A549 treated with CORT108297 at 1 μM for 4 hours (cell line): ENCODE measurements around the gene GDF3. TPM values are rescaled to one million over a fixed set of nuclear protein-coding genes. Genes with fewer than 3 reads are reported as not detected.

Experiments used
- total RNA-seq: library from RNA; stranded (reverse); fragments of 200-300 nt; extraction: Qiagen RNA extraction; gene quantifications from 5 replicates; pipeline ENCODE4 v1.2.3, GENCODE V29; 2022

GDF3 gene
- total RNA-seq: not detected in 5 replicates

DNA sequence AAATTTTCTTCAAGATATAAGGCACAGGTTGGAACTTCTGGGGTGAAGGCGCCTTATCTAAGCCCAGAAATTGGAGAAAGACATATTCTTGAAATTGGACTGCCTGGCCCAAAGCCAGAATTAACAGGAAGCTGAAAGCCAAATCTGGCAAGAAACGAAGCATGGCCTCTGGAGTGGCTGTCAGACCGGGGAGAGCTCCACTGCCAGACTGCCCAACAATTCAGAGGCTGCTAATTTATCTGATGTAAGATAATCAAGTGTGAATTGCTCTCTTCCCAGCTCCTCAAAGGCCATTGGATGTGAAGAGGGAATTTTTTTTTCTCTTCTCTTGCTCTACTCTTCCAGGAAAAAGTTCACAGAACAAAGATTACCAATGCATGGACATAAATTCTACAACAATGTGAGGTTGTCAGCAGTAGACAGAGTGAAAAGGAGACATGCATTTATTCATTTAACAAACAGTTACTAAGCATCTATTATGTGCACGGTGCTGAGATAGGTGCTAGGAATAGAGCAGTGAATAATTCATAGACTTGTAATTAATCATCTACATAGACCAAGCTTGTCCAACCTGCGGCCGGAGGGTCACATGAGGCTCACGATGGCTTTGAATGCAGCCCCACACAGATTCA lies at the start of gene GDF3:
Gene GDF3 (minus strand): TSS at position 210 of the 632 bp plus-strand sequence. CDS start 47 bp downstream, at position 163.

DNA sequence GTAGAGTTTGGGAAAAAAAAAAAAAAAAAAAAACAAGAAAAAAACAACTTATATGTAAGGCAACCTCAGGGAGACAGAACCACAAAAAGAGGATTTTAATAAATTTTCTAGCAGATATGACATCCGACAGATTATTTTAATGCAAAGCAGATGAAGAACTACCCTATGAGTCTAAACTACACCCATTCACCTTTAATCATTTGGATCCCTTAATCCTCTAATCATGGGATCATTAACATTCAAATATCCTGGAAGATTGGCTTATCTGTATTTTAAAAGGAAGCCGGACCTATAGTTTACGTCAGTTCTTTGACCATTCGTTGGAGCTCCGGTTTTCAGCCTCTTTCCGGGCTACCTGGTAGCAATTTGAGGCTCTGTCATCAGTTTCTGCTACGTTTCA lies 15.6 kb upstream of the GDF3 start, which contains the start of gene DPPA3:
Gene DPPA3 (plus strand): TSS at position 301 of the 400 bp plus-strand sequence. CDS start 138 bp downstream, outside the sequence.

Other genes with a start within 250 kb of the GDF3 start
- gene CD163, start 192.0 kb downstream of the GDF3 start, total RNA-seq: 0.02 to 0.07 TPM in 2 of 5 replicates, not detected in the others
- gene APOBEC1, start 29.9 kb downstream of the GDF3 start, total RNA-seq: not detected in 5 replicates
- gene DPPA3, start 15.7 kb upstream of the GDF3 start, total RNA-seq: not detected in 5 replicates
- not detected in 5 replicates for gene CLEC4C, start 51.6 kb upstream of the GDF3 start, total RNA-seq
- gene NANOGNB, start 69.4 kb upstream of the GDF3 start, total RNA-seq: not detected in 5 replicates
- gene NANOG, start 93.6 kb upstream of the GDF3 start, total RNA-seq: not detected in 5 replicates
- gene SLC2A14, start 177.1 kb upstream of the GDF3 start, total RNA-seq: not detected in 5 replicates
- gene SLC2A3, start 240.4 kb upstream of the GDF3 start, total RNA-seq: 2.5 to 3.6 TPM (median 3.1 TPM) in 5 replicates